Fibroblast of villous mesenchyme (primary cell): ENCODE data around the gene XAGE2. TPM values are rescaled to one million over a fixed set of nuclear protein-coding genes. Genes with fewer than 3 reads are reported as not detected.
"Not testable (repeated sequence)": the region's sequence is repeated elsewhere in the genome, so short reads cannot be mapped to it uniquely, and the experiment has no call there.

ENCODE experiments used
- DNase-seq: peaks from one replicate; pipeline ENCODE4 v3.0.0-alpha.2; 2010; ENCODE audit warnings: low read depth
- H3K4me3 ChIP-seq: 2 replicates; pipeline ENCODE4 v1.5.1; 2011; ENCODE audit warnings: low read depth, mild to moderate bottlenecking, low read length
- total RNA-seq: library from RNA; depleted of rRNA; stranded (reverse); fragments of >200 nt; gene quantifications from 2 replicates; pipeline ENCODE4 v1.2.3, GENCODE V29; 2012
- TF ChIP-seq, protein P1 (sequence below): IDR thresholded peaks from 2 replicates; pipeline ENCODE4 v1.5.1; 2012; ENCODE audit warnings: low read depth, mild to moderate bottlenecking, low read length; ENCODE audit not compliant: insufficient read depth

Gene XAGE2
- total RNA-seq: not detected in 2 replicates

GRCh38 chrX:52368368-52369055, at the start of gene XAGE2:
Gene XAGE2 (plus strand): TSS chrX:52369021. CDS start chrX:52370015, 994 bp downstream.
- no peak within 1 kb of the TSS for H3K4me3 ChIP-seq
- DNase-seq: no peak
- TF ChIP-seq, protein P1, sequence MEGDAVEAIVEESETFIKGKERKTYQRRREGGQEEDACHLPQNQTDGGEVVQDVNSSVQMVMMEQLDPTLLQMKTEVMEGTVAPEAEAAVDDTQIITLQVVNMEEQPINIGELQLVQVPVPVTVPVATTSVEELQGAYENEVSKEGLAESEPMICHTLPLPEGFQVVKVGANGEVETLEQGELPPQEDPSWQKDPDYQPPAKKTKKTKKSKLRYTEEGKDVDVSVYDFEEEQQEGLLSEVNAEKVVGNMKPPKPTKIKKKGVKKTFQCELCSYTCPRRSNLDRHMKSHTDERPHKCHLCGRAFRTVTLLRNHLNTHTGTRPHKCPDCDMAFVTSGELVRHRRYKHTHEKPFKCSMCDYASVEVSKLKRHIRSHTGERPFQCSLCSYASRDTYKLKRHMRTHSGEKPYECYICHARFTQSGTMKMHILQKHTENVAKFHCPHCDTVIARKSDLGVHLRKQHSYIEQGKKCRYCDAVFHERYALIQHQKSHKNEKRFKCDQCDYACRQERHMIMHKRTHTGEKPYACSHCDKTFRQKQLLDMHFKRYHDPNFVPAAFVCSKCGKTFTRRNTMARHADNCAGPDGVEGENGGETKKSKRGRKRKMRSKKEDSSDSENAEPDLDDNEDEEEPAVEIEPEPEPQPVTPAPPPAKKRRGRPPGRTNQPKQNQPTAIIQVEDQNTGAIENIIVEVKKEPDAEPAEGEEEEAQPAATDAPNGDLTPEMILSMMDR: no peak

GRCh38 chrX:52337410-52337809, 31.4 kb upstream of the XAGE2 start:
- H3K4me3 ChIP-seq: no peak overlapping the region
- TF ChIP-seq, protein P1: no peak
- DNase-seq: no peak

DNA sequence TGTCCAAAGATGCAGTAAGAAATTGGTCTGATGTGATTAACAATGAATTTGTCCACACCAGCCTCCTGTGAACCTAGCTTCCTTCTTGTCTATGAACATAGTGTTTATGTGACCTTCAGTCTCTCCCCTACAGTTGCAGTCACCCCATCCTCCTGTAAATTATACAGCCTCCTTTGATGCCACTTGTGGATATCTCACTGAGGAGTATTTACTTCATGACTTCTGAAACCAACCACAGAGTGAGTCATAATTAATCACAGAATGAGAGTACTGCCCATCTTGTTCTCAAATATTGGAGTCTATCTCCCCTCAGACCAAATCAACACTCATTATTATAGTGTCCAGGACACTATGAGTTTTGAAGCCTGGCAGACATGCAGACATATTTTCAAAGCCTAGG, 27.3 kb upstream of the XAGE2 start:
- no peak overlapping the region for H3K4me3 ChIP-seq
- no peak for DNase-seq
- TF ChIP-seq, protein P1: no peak

DNA sequence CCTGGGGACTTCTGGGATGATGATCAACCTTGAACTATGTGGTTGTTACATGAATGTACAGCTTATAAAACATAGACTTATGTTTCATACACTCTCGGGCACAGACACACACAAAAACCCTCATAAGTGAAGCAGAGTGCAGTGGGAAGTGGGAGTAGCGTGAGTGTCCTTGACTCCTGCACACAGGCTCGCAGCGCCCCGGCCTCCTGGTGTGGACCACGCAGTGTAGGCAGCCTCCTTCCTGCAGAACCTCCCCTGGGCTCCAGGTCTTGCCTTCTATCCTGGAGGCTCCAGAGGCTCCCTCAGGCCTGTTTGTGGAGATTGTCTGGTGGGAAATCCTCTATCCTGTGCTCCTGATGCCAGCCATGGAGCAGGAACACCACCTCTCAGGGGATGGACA, 25.7 kb upstream of the XAGE2 start:
- not testable (repeated sequence) for DNase-seq, H3K4me3 ChIP-seq

- not testable (repeated sequence) for H3K4me3 ChIP-seq
- DNase-seq: peak; percentile 26
- TF ChIP-seq, protein P1: peak; percentile 56
Observed at GRCh38 chrX:52345402-52345801, 23.4 kb upstream of the XAGE2 start.

DNA sequence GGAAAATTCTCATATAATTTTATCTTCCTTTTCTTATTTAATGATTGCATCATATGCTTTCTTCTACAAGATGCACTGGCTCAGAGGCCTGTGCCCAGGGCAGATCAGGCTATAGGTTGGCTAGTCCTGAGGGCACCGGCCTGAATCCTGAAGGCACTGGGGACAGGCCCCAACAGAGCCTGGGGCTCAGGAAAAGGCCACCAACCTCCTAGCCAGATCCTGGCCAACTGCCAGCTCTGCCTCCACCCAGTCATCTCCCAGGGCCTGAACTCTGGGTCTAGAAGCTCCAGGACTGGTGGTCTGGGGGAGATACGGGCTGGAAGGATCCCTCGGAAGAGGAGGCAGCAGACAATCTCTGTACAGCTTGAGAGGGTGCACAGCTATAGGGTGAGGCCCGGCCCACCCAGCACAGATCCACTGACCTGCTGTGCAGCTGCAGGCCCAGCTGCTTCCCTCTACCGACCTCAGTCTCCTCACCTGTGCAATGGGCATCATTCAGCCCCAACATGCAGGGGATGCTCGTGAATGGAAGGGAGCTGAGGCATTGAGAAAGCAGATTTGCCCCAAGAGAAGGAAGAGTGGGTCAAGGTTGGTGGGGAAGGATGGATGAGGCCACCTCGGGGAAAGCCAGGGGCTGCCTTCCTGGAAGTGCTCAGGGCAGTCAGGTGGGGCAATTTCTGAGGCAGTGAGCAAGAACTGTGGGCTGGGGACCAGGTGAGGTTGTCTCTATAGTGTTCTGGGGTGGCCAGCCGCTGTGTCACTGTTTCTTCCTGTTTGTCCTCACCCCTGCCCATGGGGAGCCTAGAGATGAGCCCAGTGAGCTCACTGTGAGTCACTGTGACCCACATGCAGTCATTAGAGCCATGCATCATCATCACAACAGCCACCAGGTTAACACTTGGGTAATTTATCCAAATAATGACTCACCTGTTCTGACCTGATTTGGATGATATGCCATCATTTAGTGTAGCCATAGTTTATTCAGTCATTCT, 22.4 kb upstream of the XAGE2 start:
- TF ChIP-seq, protein P1: no peak
- no peak for DNase-seq
- H3K4me3 ChIP-seq: no peak overlapping the region

DNA sequence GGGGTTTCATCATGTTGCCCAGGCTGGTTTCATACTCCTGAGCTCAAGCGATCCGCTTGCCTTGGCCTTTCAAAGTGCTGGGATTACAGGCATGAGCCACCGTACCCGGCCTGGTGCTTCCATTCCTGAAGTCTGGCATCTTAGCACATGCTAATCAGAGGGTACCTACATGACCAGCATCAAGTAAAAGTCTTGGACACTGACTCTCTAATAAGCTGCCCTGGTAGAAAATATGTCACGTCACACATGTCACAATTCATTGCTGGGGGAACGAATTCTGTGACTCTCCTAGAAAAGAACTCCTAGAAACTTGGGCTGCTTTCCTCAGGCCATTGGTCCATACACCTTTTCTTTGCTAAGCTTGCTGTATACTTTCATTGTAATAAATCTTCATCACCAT, 19.1 kb upstream of the XAGE2 start:
- no peak overlapping the region for H3K4me3 ChIP-seq
- TF ChIP-seq, protein P1: no peak
- DNase-seq: no peak
